LNCAP (cell line): ENCODE data around the gene RCBTB2.

Experiments
- CTCF ChIP-seq: fragments of 450-650 bp; IDR thresholded peaks from 2 replicates; pipeline ENCODE4 v1.5.1; 2017; ENCODE audit warnings: mild to moderate bottlenecking

RCBTB2 gene

GRCh38 chr13:48518083-48518482 is 14.8 kb downstream of the RCBTB2 start:
- no peak for TF ChIP-seq CTCF

DNA sequence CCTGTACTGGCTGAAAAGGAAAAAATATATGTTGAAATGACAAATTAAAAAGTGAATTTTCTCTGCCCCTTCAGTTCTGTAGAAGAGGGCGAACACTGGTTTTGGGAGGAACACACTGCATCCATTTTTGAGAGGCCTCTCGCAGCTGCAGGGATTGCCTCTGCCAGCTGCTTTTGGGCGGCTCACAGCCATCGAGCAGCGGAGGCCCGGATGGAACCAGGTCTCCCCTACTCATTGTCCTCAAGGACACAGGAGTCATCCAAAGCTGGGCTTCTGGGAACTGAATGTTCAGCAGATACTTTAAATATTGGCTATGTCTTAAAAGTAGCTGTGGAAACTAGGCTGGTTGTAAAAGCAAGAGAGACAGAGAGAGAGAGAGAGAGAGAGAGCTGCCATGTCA is 17.1 kb downstream of the RCBTB2 start:
- TF ChIP-seq CTCF = no peak

- no peak for TF ChIP-seq CTCF
Observed at GRCh38 chr13:48514793-48515192, 18.1 kb downstream of the RCBTB2 start.

GRCh38 chr13:48511621-48512230 is 21.2 kb downstream of the RCBTB2 start:
- no peak for TF ChIP-seq CTCF

- no peak for TF ChIP-seq CTCF
Observed at GRCh38 chr13:48510698-48511097, 22.2 kb downstream of the RCBTB2 start.

- no peak for TF ChIP-seq CTCF
Observed at GRCh38 chr13:48508011-48508410, 24.9 kb downstream of the RCBTB2 start.

DNA sequence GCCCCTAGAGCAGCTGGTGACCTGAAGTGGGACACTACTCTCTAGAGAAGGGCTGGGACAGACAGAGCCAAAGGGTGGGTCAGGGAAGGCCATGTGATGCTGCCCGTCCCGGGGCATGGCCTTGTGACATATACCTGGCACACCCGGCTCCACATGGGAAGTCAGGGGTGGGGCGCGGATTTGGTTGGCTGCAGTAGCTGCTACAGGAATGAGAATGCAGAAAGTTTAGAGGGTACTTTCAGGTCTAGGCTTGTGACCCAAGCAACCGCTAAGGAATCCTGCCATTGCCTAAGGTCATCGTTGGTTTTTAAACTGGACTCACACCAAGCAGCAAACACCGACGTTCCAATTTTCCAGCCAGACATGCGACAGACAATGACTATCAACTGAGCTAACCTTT is 25.9 kb downstream of the RCBTB2 start:
- no peak for TF ChIP-seq CTCF
